Measurements from ENCODE around the gene NXN.

NXN gene

GRCh38 chr17:1003972-1004768, 24.6 kb upstream of the NXN start:
- H3K4me3 ChIP-seq (ENCODE audit: low read depth, low read length), result no peak overlapping the region
- POLR2A ChIA-PET, result no interaction called here
- no peak for TF ChIP-seq CTCF (IDR thresholded peaks at IDR 0.05; ENCODE audit: insufficient read depth, low read length, missing control alignments)
- CTCF ChIA-PET, result interaction anchor here (1.7 to 11.6 kb wide), 2 partner anchors 25 to 51 kb away, joined by 3 to 146 read pairs; partner anchors contain the start of gene NXN
- no peak for DNase-seq (ENCODE audit: low read depth, low spot score)

GRCh38 chr17:1003633-1003971, 24.0 kb upstream of the NXN start:
- POLR2A ChIA-PET, result no interaction called here
- CTCF ChIA-PET, result interaction anchor here (1.3 to 11.6 kb wide), 3 partner anchors 24 to 52 kb away, joined by 3 to 146 read pairs (median 4); partner anchors contain the start of gene NXN
- no peak for TF ChIP-seq CTCF (IDR thresholded peaks at IDR 0.05; ENCODE audit: insufficient read depth, low read length, missing control alignments)
- no peak for DNase-seq (ENCODE audit: low read depth, low spot score)
- H3K4me3 ChIP-seq (ENCODE audit: low read depth, low read length), result no peak overlapping the region

DNA sequence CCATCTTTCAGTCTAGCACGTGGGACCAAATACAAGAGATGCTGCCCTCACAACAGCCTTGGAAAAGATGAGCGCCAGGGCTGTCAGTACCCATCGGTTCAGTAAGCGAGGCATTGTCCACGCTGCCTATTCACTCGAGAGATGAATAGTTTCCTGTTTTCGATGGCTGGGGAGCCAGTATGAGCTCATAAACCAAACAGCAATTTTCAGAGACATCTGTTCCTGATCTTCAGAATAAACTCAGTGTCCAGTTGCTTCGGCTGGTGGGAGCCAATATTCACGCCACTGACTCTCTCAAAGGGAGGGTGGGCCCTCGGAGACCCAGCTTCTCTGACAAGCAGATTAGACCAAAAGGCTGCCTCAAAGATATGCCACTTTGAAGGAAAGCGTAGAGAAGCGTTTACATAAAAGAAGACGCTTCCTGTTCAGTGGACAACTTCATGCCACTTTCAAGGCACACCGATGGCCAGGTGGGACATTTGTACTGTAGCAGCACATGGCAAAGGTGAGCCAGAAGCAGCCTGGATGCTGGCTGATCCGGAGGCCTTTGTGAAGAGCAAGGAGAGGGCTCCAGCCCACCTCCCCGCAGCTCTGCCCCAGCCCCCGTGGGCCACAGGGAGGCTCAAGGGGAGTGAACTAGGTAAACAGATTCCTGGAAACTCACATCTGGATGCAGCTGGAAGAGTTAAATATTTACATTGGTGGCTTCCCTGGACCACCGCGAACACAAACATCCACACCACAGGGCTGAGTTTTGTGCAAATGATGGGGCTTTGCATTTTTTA, 23.4 kb upstream of the NXN start:
- H3K4me3 ChIP-seq (ENCODE audit: low read depth, low read length), result no peak overlapping the region
- no peak for DNase-seq (ENCODE audit: low read depth, low spot score)
- ChIA-PET CTCF (interaction anchor here (0.6 to 11.6 kb wide), 5 partner anchors 9 to 248 kb away, joined by 3 to 146 read pairs (median 4); partner anchors contain the start of gene NXN), POLR2A (no interaction called here)
- TF ChIP-seq CTCF (IDR thresholded peaks at IDR 0.05; ENCODE audit: insufficient read depth, low read length, missing control alignments), result no peak

DNA sequence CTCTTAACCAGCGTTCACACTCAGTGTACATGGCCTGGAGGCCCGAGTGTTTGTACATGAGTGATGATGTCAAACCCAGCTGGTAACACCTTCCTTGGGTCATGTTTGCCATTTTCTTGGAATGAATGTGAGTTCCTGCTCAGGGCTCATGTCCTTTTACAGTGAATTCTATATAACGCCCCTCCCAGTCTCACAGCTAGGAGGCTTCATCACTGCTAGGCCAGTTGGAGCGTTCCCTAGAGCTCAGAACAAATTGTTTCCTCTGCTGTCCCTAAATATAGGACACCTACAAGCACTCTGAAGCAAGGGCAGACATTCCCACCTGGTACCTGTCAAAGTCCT, 22.8 kb upstream of the NXN start:
- POLR2A ChIA-PET, result no interaction called here
- no peak for DNase-seq (ENCODE audit: low read depth, low spot score)

GRCh38 chr17:1001640-1002411, 22.2 kb upstream of the NXN start:
- ChIA-PET CTCF (interaction anchor here (1.3 to 11.6 kb wide), 8 partner anchors 10 to 219 kb away, joined by 4 to 146 read pairs (median 6); partner anchors contain the start of genes GLOD4 and MRM3), POLR2A (interaction anchor here (1.2 kb wide), 1 partner anchor 54 kb away, joined by 3 read pairs; no protein-coding TSS in a partner anchor)
- no peak for TF ChIP-seq CTCF (IDR thresholded peaks at IDR 0.05; ENCODE audit: insufficient read depth, low read length, missing control alignments)
- no peak for DNase-seq (ENCODE audit: low read depth, low spot score)
- H3K4me3 ChIP-seq (ENCODE audit: low read depth, low read length), result no peak overlapping the region

More for the DNA sequence above, 22.8 kb upstream of the NXN start:
- CTCF ChIA-PET, result interaction anchor here (1.3 to 11.6 kb wide), 4 partner anchors 9 to 53 kb away, joined by 3 to 146 read pairs (median 11); partner anchors contain the start of gene NXN
- no peak overlapping the region for H3K4me3 ChIP-seq (ENCODE audit: low read depth, low read length)
- TF ChIP-seq CTCF (IDR thresholded peaks at IDR 0.05; ENCODE audit: insufficient read depth, low read length, missing control alignments), result no peak
